Activated naive CD8-positive, alpha-beta T cell treated with anti-CD3 and anti-CD28 coated beads, Interleukin-2, amount 10 ng/mL, durations not matched to agents 7 days and 5 days (primary cell): Measurements from ENCODE around the gene PRDX5. TPM values are rescaled to one million over a fixed set of nuclear protein-coding genes. Genes with fewer than 3 reads are reported as not detected.
A peak's percentile ranks its signal among the peaks of the same experiment; 100 is the strongest.
"Not testable (repeated sequence)": the region's sequence is repeated elsewhere in the genome, so short reads cannot be mapped to it uniquely, and the experiment has no call there.

Experiments used
- ATAC-seq: fragments of 150-1000 bp; cut with Tn5 transposase; one replicate; pipeline ENCODE4 v1.10.0; 2021; ENCODE audit warnings: low read depth, moderate library complexity
- POLR2A ChIA-PET: fragments of 350-600 bp; sonication (Branson Sonifier 250); formaldehyde crosslinking; loops from one replicate; lab custom pipeline; 2021; ENCODE audit warnings: antibody characterized with exemption; lab: Charles Lee
- DNase-seq: peaks from one replicate; pipeline ENCODE4 v3.0.0; 2021
- H3K27ac Mint-ChIP-seq: one replicate; pipeline ENCODE4 v1.8.0; 2022; ENCODE audit warnings: mild to moderate bottlenecking, mixed read lengths
- H3K27me3 Mint-ChIP-seq: one replicate; pipeline ENCODE4 v1.8.0; 2022; ENCODE audit warnings: mild to moderate bottlenecking, moderate library complexity, mixed read lengths
- H3K36me3 Mint-ChIP-seq: one replicate; pipeline ENCODE4 v1.8.0; 2021; ENCODE audit warnings: mild to moderate bottlenecking, mixed read lengths
- H3K4me1 Mint-ChIP-seq: one replicate; pipeline ENCODE4 v1.8.0; 2021; ENCODE audit warnings: mixed read lengths
- H3K4me3 Mint-ChIP-seq: one replicate; pipeline ENCODE4 v1.8.0; 2022; ENCODE audit warnings: mild to moderate bottlenecking, moderate library complexity, mixed read lengths
- H3K9me3 Mint-ChIP-seq: one replicate; pipeline ENCODE4 v1.8.0; 2021; ENCODE audit warnings: mixed read lengths
- total RNA-seq, 2 experiments: library from RNA; stranded (reverse); gene quantifications; one replicate each; pipeline ENCODE4 v1.2.3, GENCODE V29; 2021

Gene PRDX5
- total RNA-seq, 2 experiments from 2014 or later, result 85.1 to 91.2 TPM

DNA sequence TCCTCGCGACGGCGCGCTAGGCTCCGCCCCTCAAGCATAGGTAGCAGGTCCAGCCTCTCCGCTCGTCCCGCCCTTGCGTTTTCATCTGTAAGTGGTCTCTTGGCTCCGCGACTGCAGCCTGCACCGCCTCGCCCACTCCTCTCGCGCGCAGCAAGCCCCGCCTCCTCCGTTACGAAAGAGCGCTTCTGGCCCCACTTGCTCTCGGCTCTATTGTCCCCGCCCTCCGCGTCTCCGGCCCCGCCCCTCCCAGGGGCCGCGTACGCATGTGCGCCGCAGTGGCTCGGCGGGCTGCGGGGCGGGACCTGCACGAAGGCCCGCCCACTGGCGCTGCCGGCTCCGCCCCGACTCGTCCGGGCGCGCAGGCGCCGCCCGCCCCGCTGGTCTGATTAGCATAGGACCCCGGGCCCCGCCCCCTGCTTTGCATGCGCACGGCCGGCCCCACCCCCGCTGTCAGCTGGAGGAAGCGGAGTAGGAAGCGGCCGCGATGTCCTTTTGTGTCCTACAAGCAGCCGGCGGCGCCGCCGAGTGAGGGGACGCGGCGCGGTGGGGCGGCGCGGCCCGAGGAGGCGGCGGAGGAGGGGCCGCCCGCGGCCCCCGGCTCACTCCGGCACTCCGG is 12.7 kb upstream of the PRDX5 start, which contains the start of gene ESRRA:
Gene ESRRA, plus strand, starts transcription at position 450 of the 616 bp plus-strand sequence. CDS start 1,656 bp downstream, outside the sequence.
- ATAC-seq, result peak; percentile 77
- POLR2A ChIA-PET, result interaction anchor here (0.8 to 5.2 kb wide), 15 partner anchors 13 to 344 kb away, joined by 3 to 76 read pairs (median 14); partner anchors contain the start of genes BAD, CCDC88B, FERMT3 and FKBP2
- H3K27ac Mint-ChIP-seq, result peak within 1 kb of the TSS; percentile 98
- H3K4me3 Mint-ChIP-seq, result peak within 1 kb of the TSS; percentile 94
- peak; percentile 100 for DNase-seq
- peaks cover 19% of the 10 kb centered on the region for H3K27me3 Mint-ChIP-seq
- H3K36me3 Mint-ChIP-seq, result peaks cover 4% of the 10 kb centered on the region
- H3K9me3 Mint-ChIP-seq, result no peaks in the 10 kb centered on the region
- H3K4me1 Mint-ChIP-seq, result peaks cover 23% of the 10 kb centered on the region

DNA sequence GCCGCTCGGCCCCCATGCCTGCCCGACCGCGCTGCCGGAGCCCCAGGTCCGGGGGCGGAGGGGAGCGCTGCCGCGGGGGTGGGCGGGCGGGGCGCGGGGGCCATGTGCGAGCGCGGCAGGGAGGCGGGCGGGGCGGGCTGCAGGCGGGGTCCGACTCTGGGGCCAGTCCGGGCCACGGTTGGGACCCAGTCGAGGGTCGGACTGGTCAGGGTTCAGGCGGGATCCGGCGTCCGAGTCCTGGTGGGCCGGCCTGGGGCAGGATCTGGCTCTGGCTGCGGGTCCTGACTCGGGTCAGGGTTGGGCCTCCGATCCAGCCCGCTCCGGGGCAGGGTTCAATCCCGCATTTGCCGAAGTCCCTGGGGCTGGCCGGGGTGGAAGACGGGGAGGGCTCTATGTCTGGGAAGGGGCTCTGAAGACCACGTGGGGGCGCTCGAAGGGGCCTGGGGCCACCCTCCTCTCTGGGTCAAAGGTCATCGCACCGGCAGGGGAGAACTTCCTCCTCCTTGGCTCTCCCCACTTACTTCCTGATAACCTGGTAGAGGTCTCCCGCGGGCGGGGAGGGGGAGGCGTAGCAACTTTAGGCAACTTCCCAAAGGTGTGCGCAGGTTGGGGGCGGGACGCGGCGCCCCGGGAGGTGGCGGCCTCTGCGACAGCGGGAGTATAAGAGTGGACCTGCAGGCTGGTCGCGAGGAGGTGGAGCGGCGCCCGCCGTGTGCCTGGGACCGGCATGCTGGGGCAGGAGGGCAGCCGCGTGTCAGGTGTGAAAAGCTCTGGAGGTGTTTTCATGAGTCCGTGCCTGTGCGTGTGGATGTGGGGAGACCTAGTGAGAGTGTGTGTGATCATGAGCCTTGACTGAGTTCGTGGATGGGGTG is 12.0 kb upstream of the PRDX5 start:
- peak overlapping the region; percentile 94 for H3K4me3 Mint-ChIP-seq
- DNase-seq (peak; percentile 77), ATAC-seq (peak; percentile 11)
- POLR2A ChIA-PET, result interaction anchor here (1.0 to 4.6 kb wide), 11 partner anchors 12 to 120 kb away, joined by 4 to 45 read pairs (median 15); partner anchors contain the start of genes BAD, CCDC88B, FKBP2 and GPR137
- H3K9me3 Mint-ChIP-seq, result no peaks in the 10 kb centered on the region
- peaks cover 20% of the 10 kb centered on the region for H3K4me1 Mint-ChIP-seq
- peaks cover 11% of the 10 kb centered on the region for H3K27me3 Mint-ChIP-seq
- H3K36me3 Mint-ChIP-seq, result peaks cover 4% of the 10 kb centered on the region
- H3K27ac Mint-ChIP-seq, result peak overlapping the region; percentile 88

- POLR2A ChIA-PET, result interaction anchor here (1.1 to 4.6 kb wide), 2 partner anchors 11 to 36 kb away, joined by 8 to 45 read pairs; partner anchors contain the start of genes PRDX5 and TRMT112
- peak overlapping the region; percentile 88 for H3K27ac Mint-ChIP-seq
Observed at GRCh38 chr11:64306563-64306875, 11.4 kb upstream of the PRDX5 start.

GRCh38 chr11:64306876-64307622 is 10.9 kb upstream of the PRDX5 start:
- peak overlapping the region; percentile 88 for H3K27ac Mint-ChIP-seq
- no peak for DNase-seq
- H3K36me3 Mint-ChIP-seq, result peaks cover 4% of the 10 kb centered on the region
- H3K27me3 Mint-ChIP-seq, result peaks cover under 1% of the 10 kb centered on the region
- H3K4me3 Mint-ChIP-seq, result peak overlapping the region; percentile 94
- ATAC-seq, result no peak
- H3K4me1 Mint-ChIP-seq, result peaks cover 22% of the 10 kb centered on the region
- POLR2A ChIA-PET, result interaction anchor here (1.0 to 4.6 kb wide), 3 partner anchors 11 to 37 kb away, joined by 6 to 45 read pairs (median 8); partner anchors contain the start of genes PRDX5 and TRMT112
- H3K9me3 Mint-ChIP-seq, result no peaks in the 10 kb centered on the region

More at GRCh38 chr11:64306563-64306875, 11.4 kb upstream of the PRDX5 start:
- DNase-seq (no peak), ATAC-seq (no peak)
- peaks cover 22% of the 10 kb centered on the region for H3K4me1 Mint-ChIP-seq
- H3K4me3 Mint-ChIP-seq, result peak overlapping the region; percentile 94
- no peaks in the 10 kb centered on the region for H3K9me3 Mint-ChIP-seq
- H3K27me3 Mint-ChIP-seq, result peaks cover 5% of the 10 kb centered on the region
- H3K36me3 Mint-ChIP-seq, result peaks cover 4% of the 10 kb centered on the region

- H3K36me3 Mint-ChIP-seq, DNase-seq, H3K27ac Mint-ChIP-seq, H3K9me3 Mint-ChIP-seq, H3K27me3 Mint-ChIP-seq, ATAC-seq: not testable (repeated sequence)
- H3K4me1 Mint-ChIP-seq, result peaks cover 28% of the 10 kb centered on the region
- H3K4me3 Mint-ChIP-seq, result peak overlapping the region; percentile 4
- POLR2A ChIA-PET, result interaction anchor here (0.6 to 4.6 kb wide), 3 partner anchors 10 to 40 kb away, joined by 3 to 45 read pairs (median 6); partner anchors contain the start of genes PRDX5 and TRMT112
Observed at GRCh38 chr11:64307795-64308194, 10.1 kb upstream of the PRDX5 start.

GRCh38 chr11:64312947-64313346 is 5.0 kb upstream of the PRDX5 start:
- H3K27ac Mint-ChIP-seq, result peak overlapping the region; percentile 74
- no peak overlapping the region for H3K4me3 Mint-ChIP-seq
- H3K27me3 Mint-ChIP-seq, result no peaks in the 10 kb centered on the region
- POLR2A ChIA-PET, result interaction anchor here (1.2 kb wide), 1 partner anchor 28 kb away, joined by 3 read pairs; the partner anchor contains the start of gene CCDC88B
- no peak for ATAC-seq
- no peaks in the 10 kb centered on the region for H3K9me3 Mint-ChIP-seq
- peaks cover 25% of the 10 kb centered on the region for H3K4me1 Mint-ChIP-seq
- peaks cover 1% of the 10 kb centered on the region for H3K36me3 Mint-ChIP-seq
- no peak for DNase-seq

GRCh38 chr11:64313491-64314145 is 4.3 kb upstream of the PRDX5 start:
- H3K4me1 Mint-ChIP-seq, result peaks cover 28% of the 10 kb centered on the region
- H3K4me3 Mint-ChIP-seq, result no peak overlapping the region
- peaks cover 1% of the 10 kb centered on the region for H3K36me3 Mint-ChIP-seq
- peak overlapping the region; percentile 74 for H3K27ac Mint-ChIP-seq
- DNase-seq, result no peak
- H3K9me3 Mint-ChIP-seq, result no peaks in the 10 kb centered on the region
- POLR2A ChIA-PET, result interaction anchor here (1.2 kb wide), 1 partner anchor 27 kb away, joined by 3 read pairs; the partner anchor contains the start of gene CCDC88B
- ATAC-seq, result no peak
- no peaks in the 10 kb centered on the region for H3K27me3 Mint-ChIP-seq

DNA sequence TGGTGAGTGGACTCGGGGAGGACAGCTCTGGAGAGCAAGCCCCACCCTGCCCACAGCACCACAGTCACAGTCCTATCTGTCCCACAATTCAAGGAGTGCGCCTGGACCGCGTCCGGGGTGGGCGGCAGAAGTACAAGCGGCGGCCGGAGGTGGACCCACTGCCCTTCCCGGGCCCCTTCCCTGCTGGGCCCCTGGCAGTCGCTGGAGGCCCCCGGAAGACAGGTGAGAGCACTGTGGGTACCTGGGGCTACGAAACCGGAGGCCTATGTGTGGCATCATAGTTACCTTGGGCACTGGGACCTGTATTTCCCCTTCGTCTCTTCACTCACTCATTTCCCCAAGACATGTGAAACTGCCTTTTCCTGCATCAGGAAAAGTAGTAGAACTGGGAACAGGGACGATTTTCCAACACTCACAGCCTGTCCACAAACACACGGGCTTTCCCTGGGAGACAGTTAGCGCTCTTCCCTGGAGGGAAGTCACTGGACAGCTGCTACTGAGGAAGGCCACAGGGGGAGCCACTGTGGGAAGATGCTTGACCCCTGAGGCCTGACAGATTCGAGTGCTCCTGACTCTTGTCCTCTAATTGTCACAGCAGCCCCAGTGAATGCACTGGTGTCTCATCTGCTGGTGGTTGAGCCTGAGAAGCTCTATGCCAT is 3.6 kb upstream of the PRDX5 start:
- no peak overlapping the region for H3K27ac Mint-ChIP-seq
- peaks cover 32% of the 10 kb centered on the region for H3K4me1 Mint-ChIP-seq
- ATAC-seq, result no peak
- POLR2A ChIA-PET, result interaction anchor here (1.2 kb wide), 1 partner anchor 26 kb away, joined by 3 read pairs; the partner anchor contains the start of gene CCDC88B
- H3K9me3 Mint-ChIP-seq, result no peaks in the 10 kb centered on the region
- no peak for DNase-seq
- H3K27me3 Mint-ChIP-seq, result no peaks in the 10 kb centered on the region
- H3K4me3 Mint-ChIP-seq, result no peak overlapping the region
- peaks cover 1% of the 10 kb centered on the region for H3K36me3 Mint-ChIP-seq

DNA sequence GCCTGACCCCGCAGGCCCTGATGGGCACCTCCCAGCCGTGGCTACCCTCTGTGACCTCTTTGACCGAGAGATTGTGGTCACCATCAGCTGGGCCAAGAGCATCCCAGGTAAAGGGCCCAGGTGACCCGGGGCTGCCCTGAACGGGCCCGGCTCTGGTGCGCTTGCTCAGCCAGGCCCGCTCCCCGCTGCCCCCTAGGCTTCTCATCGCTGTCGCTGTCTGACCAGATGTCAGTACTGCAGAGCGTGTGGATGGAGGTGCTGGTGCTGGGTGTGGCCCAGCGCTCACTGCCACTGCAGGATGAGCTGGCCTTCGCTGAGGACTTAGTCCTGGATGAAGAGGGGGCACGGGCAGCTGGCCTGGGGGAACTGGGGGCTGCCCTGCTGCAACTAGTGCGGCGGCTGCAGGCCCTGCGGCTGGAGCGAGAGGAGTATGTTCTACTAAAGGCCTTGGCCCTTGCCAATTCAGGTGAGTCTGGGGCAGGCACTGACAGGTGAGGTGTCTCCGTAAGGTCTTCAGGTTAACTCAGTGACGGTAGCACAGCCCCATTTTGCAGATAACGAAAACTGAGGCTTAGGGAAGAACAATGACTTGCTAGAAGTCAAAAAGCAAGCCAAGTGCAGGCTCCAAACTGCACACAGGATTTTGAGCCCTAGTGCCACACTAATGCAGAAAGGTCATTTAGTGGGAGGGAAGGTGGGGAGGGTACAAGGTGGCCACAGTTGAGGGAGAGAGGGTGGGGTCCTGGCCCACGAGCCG is 2.9 kb upstream of the PRDX5 start:
- no peaks in the 10 kb centered on the region for H3K9me3 Mint-ChIP-seq
- H3K27me3 Mint-ChIP-seq, result no peaks in the 10 kb centered on the region
- peaks cover 33% of the 10 kb centered on the region for H3K4me1 Mint-ChIP-seq
- peaks cover 1% of the 10 kb centered on the region for H3K36me3 Mint-ChIP-seq
- DNase-seq, result no peak
- no peak overlapping the region for H3K4me3 Mint-ChIP-seq
- no peak overlapping the region for H3K27ac Mint-ChIP-seq
- ATAC-seq, result no peak
- POLR2A ChIA-PET, result no interaction called here

GRCh38 chr11:64315667-64316526 is 2.0 kb upstream of the PRDX5 start:
- H3K9me3 Mint-ChIP-seq, ATAC-seq, H3K27me3 Mint-ChIP-seq, DNase-seq, H3K36me3 Mint-ChIP-seq: not testable (repeated sequence)
- Mint-ChIP-seq H3K4me1 (peaks cover 31% of the 10 kb centered on the region), H3K27ac (peak overlapping the region; percentile 97), H3K4me3 (peak overlapping the region; percentile 87)
- POLR2A ChIA-PET, result interaction anchor here (1.1 to 3.6 kb wide), 8 partner anchors 16 to 109 kb away, joined by 3 to 53 read pairs (median 16); partner anchors contain the start of genes CCDC88B, FERMT3, NUDT22 and RPS6KA4
